OCI-LY3 (cell line): ENCODE data around the gene RPGRIP1L.

Experiments used
- H2AFZ ChIP-seq: fragments of 200-600, 300-600 bp; shearing (Covaris generic); 2 replicates; pipeline ENCODE4 v1.6.0; 2014; ENCODE audit warnings: antibody characterized with exemption, low read depth, low read length
- H3K27ac ChIP-seq: fragments of 200-600, 300-600 bp; sonication (generic); 2 replicates; pipeline ENCODE4 v1.5.1; 2014; ENCODE audit warnings: mild to moderate bottlenecking, low read length, moderate library complexity, mixed read lengths
- H3K27me3 ChIP-seq: fragments of 200-600, 300-600 bp; sonication (generic); 2 replicates; pipeline ENCODE4 v1.6.1; 2014; ENCODE audit warnings: low read depth, low read length, mixed read lengths
- H3K36me3 ChIP-seq: fragments of 200-600, 300-600 bp; sonication (generic); replicated peaks from 2 replicates; pipeline ENCODE3; 2014; ENCODE audit warnings: low read depth, low read length, mixed read lengths
- H3K4me1 ChIP-seq: fragments of 300-600, 200-600 bp; sonication (generic); 2 replicates; pipeline ENCODE4 v1.6.1; 2014; ENCODE audit warnings: low read length, mixed read lengths
- H3K4me2 ChIP-seq: fragments of 200-600, 300-600 bp; sonication (generic); 2 replicates; pipeline ENCODE4 v1.6.1; 2014; ENCODE audit warnings: low read length, mixed read lengths
- H3K4me3 ChIP-seq: fragments of 300-600, 200-600 bp; sonication (generic); 2 replicates; pipeline ENCODE4 v1.5.1; 2014; ENCODE audit warnings: antibody characterized with exemption, mild to moderate bottlenecking, low read length, moderate library complexity
- H3K79me2 ChIP-seq: fragments of 300-600, 200-600 bp; shearing (Covaris generic); 2 replicates; pipeline ENCODE4 v1.6.1; 2014; ENCODE audit warnings: mild to moderate bottlenecking, low read length, mixed read lengths
- H3K9ac ChIP-seq: fragments of 300-600, 200-600 bp; shearing (Covaris generic); 2 replicates; pipeline ENCODE4 v1.6.0; 2014; ENCODE audit warnings: mild to moderate bottlenecking, low read length, moderate library complexity
- H3K9me3 ChIP-seq: fragments of 200-600, 300-600 bp; shearing (Covaris generic); 2 replicates; pipeline ENCODE4 v1.6.1; 2014; ENCODE audit warnings: low read length, mixed read lengths; ENCODE audit not compliant: insufficient read depth
- H4K20me1 ChIP-seq: fragments of 200-600, 300-600 bp; sonication (generic); 2 replicates; pipeline ENCODE4 v1.6.1; 2016; ENCODE audit warnings: low read length, mixed read lengths; ENCODE audit not compliant: insufficient read depth
- EZH2phosphoT487 ChIP-seq: fragments of 200-600 bp; shearing (Covaris generic); IDR thresholded peaks from 2 replicates; pipeline ENCODE4 v1.6.1; 2018; ENCODE audit warnings: antibody characterized with exemption, mixed run types, low read depth
- TF ChIP-seq, protein P1 (sequence below): fragments of 200-600, 300-600 bp; sonication (generic); IDR thresholded peaks from 2 replicates; pipeline ENCODE4 v1.5.1; 2014; ENCODE audit warnings: antibody characterized with exemption, low read length, low read depth

The RPGRIP1L gene

DNA sequence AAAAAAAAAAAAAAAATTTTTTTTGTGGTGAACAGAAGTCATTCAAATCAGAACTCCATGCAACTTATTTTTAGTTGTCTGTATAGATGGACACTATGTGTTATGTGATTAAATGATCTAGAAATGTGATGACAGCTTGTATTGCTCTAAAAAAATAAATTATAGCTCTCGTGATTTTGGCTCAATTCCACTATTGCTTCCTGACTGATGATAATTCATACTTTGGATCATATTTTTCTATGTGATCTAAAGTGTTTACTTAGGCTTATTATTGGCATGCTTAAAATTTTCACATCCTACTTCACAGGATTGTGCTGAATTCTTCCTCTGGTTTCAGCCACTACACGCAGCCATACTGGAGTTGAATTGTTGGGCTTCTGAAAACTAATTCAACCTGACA, 76.8 kb downstream of the RPGRIP1L start:
- Histone ChIP-seq H3K4me2 (no peak overlapping the region), H4K20me1 (no peaks in the 10 kb centered on the region), H3K27me3 (no peaks in the 10 kb centered on the region), H3K36me3 (no peaks in the 10 kb centered on the region), H3K4me1 (no peaks in the 10 kb centered on the region), H3K79me2 (no peaks in the 10 kb centered on the region), H3K9ac (no peak overlapping the region), H3K4me3 (no peak overlapping the region), H3K27ac (no peak overlapping the region), H2AFZ (no peak overlapping the region), H3K9me3 (no peaks in the 10 kb centered on the region)
- TF ChIP-seq, protein P1, sequence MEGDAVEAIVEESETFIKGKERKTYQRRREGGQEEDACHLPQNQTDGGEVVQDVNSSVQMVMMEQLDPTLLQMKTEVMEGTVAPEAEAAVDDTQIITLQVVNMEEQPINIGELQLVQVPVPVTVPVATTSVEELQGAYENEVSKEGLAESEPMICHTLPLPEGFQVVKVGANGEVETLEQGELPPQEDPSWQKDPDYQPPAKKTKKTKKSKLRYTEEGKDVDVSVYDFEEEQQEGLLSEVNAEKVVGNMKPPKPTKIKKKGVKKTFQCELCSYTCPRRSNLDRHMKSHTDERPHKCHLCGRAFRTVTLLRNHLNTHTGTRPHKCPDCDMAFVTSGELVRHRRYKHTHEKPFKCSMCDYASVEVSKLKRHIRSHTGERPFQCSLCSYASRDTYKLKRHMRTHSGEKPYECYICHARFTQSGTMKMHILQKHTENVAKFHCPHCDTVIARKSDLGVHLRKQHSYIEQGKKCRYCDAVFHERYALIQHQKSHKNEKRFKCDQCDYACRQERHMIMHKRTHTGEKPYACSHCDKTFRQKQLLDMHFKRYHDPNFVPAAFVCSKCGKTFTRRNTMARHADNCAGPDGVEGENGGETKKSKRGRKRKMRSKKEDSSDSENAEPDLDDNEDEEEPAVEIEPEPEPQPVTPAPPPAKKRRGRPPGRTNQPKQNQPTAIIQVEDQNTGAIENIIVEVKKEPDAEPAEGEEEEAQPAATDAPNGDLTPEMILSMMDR: no peak
- no peak for TF ChIP-seq EZH2phosphoT487

DNA sequence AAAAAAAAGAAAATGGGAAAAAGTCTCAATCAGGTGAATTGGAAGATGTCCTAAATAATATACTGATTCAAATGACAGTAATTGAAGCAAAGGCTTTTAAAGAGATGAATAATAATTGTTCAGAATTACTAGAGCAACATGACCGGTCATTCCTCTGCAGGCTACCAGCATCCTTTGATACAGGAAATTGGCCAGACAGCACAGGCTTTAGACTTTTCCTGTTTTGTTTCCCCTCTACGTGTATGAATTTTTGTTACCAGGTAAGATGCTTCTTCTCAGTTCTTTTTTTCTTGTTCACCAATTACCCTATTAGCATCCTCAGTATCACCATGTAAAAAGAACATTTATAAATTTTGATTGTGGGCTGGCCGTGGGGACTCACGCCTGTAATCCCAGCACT, 77.5 kb downstream of the RPGRIP1L start:
- Histone ChIP-seq H3K9ac (no peak overlapping the region), H3K27ac (no peak overlapping the region)

DNA sequence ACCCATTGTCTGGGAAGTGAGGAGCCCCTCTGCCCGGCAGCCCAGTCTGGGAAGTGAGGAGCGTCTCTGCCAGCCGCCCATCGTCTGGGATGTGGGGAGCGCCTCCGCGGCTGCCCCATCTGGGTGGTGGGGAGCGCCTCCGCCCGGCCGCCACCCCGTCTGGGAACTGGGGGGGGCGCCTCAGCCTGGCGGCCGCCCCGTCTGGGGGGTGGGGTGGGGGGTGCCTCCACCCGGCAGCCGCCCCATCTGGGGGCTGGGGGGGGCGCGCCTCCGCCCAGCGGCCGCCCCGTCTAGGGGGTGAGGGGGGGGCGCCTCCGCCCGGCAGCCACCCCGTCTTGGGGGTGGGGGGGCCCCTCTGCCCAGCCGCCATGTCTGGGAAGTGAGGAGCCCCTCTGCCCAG, 78.4 kb downstream of the RPGRIP1L start:
- Histone ChIP-seq H3K4me2 (no peak overlapping the region), H3K79me2 (no peaks in the 10 kb centered on the region), H2AFZ (no peak overlapping the region), H3K36me3 (no peaks in the 10 kb centered on the region), H4K20me1 (no peaks in the 10 kb centered on the region), H3K27ac (no peak overlapping the region), H3K4me3 (no peak overlapping the region), H3K4me1 (no peaks in the 10 kb centered on the region), H3K27me3 (no peaks in the 10 kb centered on the region), H3K9me3 (no peaks in the 10 kb centered on the region), H3K9ac (no peak overlapping the region)
- TF ChIP-seq, protein P1: no peak
- TF ChIP-seq EZH2phosphoT487: no peak

More for the DNA sequence above, 77.5 kb downstream of the RPGRIP1L start:
- Histone ChIP-seq H3K36me3 (no peaks in the 10 kb centered on the region), H3K4me2 (no peak overlapping the region), H2AFZ (no peak overlapping the region), H4K20me1 (no peaks in the 10 kb centered on the region), H3K9me3 (no peaks in the 10 kb centered on the region), H3K27me3 (no peaks in the 10 kb centered on the region), H3K79me2 (no peaks in the 10 kb centered on the region), H3K4me3 (no peak overlapping the region), H3K4me1 (no peaks in the 10 kb centered on the region)
- TF ChIP-seq, protein P1: no peak
- no peak for TF ChIP-seq EZH2phosphoT487

DNA sequence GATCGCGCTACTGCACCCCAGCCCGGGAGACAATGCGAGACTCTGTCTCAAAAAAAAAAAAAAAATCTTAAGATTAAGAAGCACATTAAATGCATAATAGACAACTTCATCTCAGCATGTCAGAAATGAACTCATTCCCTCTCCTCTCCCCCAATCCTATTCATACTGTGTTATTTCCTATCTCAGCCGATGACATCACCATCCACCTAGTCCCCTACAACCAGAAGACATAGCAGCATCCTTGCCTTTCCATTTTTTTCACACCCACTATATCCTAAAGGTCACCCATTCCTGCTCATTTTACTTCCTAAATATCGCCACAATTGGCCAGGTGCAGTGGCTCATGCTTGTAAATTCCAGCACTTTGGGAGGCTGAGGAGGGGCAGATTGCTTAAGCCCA, 81.3 kb downstream of the RPGRIP1L start:
- Histone ChIP-seq H3K36me3 (no peaks in the 10 kb centered on the region), H3K4me3 (no peak overlapping the region), H2AFZ (no peak overlapping the region), H3K4me2 (no peak overlapping the region), H4K20me1 (no peaks in the 10 kb centered on the region), H3K9me3 (no peaks in the 10 kb centered on the region), H3K9ac (no peak overlapping the region), H3K4me1 (no peaks in the 10 kb centered on the region), H3K27ac (no peak overlapping the region), H3K79me2 (no peaks in the 10 kb centered on the region), H3K27me3 (no peaks in the 10 kb centered on the region)
- no peak for TF ChIP-seq EZH2phosphoT487
- TF ChIP-seq, protein P1: no peak
